Renal cortical epithelial cell (primary cell): ENCODE results near the gene NEU4. TPM values are rescaled to one million over a fixed set of nuclear protein-coding genes. Genes with fewer than 3 reads are reported as not detected.

Source experiments
- DNase-seq: peaks from one replicate; pipeline ENCODE4 v3.0.0-alpha.2; 2011; ENCODE audit warnings: low read depth
- total RNA-seq: library from RNA; depleted of rRNA; stranded (reverse); fragments of >200 nt; gene quantifications from 2 replicates; pipeline ENCODE4 v1.2.3, GENCODE V29; 2014

Gene NEU4
- total RNA-seq, 1 donor from 2014 or later = 0.40 TPM

GRCh38 chr2:241864168-241864849, 55.3 kb downstream of the NEU4 start:
- DNase-seq = no peak

- DNase-seq = no peak
These were observed 55.8 kb downstream of the NEU4 start for GRCh38 chr2:241864850-241865213.

DNA sequence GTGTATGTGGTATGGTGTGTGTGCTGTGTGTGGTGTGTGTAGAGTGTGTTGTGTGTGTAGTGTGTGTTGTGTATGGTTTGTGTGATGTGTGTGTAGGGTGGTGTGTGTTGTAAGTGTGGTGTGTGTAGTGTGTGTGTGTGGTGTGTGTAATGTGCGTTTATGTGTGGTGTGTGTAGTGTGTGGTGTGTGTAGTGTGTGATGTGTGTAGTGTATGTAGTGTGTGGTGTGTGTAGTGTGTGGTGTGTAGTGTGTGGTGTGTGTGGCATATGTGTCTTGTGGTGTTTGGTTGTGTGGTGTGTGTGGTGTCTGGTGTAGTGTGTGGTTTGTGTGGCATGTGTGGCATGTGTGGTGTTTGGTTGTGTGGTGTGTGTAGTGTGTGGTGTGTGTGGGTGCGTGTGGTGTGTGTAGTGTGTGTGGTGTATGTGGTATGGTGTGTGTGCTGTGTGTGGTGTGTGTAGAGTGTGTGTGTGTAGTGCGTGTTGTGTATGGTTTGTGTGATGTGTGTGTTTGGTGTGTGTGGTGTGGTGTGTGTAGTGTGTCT, 56.5 kb downstream of the NEU4 start:
- DNase-seq = no peak

GRCh38 chr2:241865957-241866789, 57.2 kb downstream of the NEU4 start:
- DNase-seq = no peak

Other genes starting within 250 kb of the NEU4 start
- gene THAP4, start 172.0 kb upstream of the NEU4 start, total RNA-seq = 35.1 and 39.2 TPM in 2 replicates
- gene ATG4B, start 171.5 kb upstream of the NEU4 start, total RNA-seq = 53.0 and 106 TPM in 2 replicates
- 12.2 and 47.4 TPM in 2 replicates for gene DTYMK, start 122.4 kb upstream of the NEU4 start, total RNA-seq
- gene ING5, start 107.2 kb upstream of the NEU4 start, total RNA-seq = 15.1 and 22.7 TPM in 2 replicates
- gene D2HGDH, start 74.6 kb upstream of the NEU4 start, total RNA-seq = 12.5 and 22.4 TPM in 2 replicates
- gene GAL3ST2, start 32.4 kb upstream of the NEU4 start, total RNA-seq = 0.17 and 0.70 TPM in 2 replicates
- gene PDCD1, start 49.7 kb downstream of the NEU4 start, total RNA-seq = 0.15 TPM in 1 of 2 replicates, not detected in the other
- gene RTP5, start 60.5 kb downstream of the NEU4 start, total RNA-seq = not detected in 2 replicates